ENCODE measurements around the gene PIP4K2A.

DNA sequence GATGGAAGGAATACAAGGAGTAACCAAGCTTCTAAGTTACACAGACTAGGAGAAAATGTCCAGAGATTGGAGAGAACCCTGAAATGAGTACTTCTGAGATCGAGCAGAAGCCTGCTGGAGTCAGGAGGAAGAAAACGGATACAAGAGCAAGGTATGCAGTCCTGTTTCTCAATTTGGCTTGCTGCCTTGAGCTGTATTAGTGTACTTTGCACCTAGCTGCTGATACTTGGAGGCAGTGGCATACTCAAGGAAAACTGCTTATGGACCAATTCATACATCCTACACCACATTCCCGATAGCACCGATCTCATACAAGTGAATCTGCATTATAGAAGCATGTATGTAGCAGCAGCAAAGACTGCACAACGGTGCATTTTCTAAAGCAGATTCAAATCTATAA is 14.4 kb downstream of the PIP4K2A start:
- no peak for TF ChIP-seq POLR2A (IDR thresholded peaks at IDR 0.05)
- TF ChIP-seq CTCF (IDR thresholded peaks at IDR 0.05) = no peak

Data from body of pancreas (tissue), 4 donors.